GM12892 (cell line): ENCODE data around the gene EMC8.

Experiments
- POLR2A ChIP-seq: IDR thresholded peaks from 2 replicates; pipeline ENCODE4 v1.6.1; 2011; ENCODE audit warnings: low read depth, low read length, control low read depth
- POLR2AphosphoS5 ChIP-seq: IDR thresholded peaks from 2 replicates; pipeline ENCODE4 v1.6.1; 2011; ENCODE audit warnings: low read depth, low read length, control low read depth

GRCh38 chr16:85753559-85753958, 45.8 kb downstream of the EMC8 start:
- TF ChIP-seq POLR2A = no peak
- no peak for TF ChIP-seq POLR2AphosphoS5
